Calu3 (cell line): ENCODE results near the gene CERK. TPM values are rescaled to one million over a fixed set of nuclear protein-coding genes. Genes with fewer than 3 reads are reported as not detected.

ENCODE experiments used
- BruUV-seq: library from RNA; stranded (reverse); fragments of 400-500 nt; replicated peaks from 2 replicates; lab custom pipeline; 2021; lab: Mats Ljungman, UMichigan
- CTCF ChIA-PET: fragments of 300-600 bp; sonication (Branson Sonifier 250); formaldehyde crosslinking; loops from one replicate; lab custom pipeline; 2022; ENCODE audit warnings: antibody characterized with exemption; lab: Charles Lee
- DNase-seq: peaks from one replicate; pipeline ENCODE4 v3.0.0; 2022
- H3K27ac Mint-ChIP-seq: one replicate; pipeline ENCODE4 v1.8.0; 2022; ENCODE audit warnings: mixed read lengths; ENCODE audit not compliant: unreplicated experiment
- H3K27me3 Mint-ChIP-seq: one replicate; pipeline ENCODE4 v1.8.0; 2022; ENCODE audit warnings: mixed read lengths; ENCODE audit not compliant: unreplicated experiment
- H3K36me3 Mint-ChIP-seq: one replicate; pipeline ENCODE4 v1.8.0; 2022; ENCODE audit warnings: mild to moderate bottlenecking, moderate library complexity, mixed read lengths; ENCODE audit not compliant: insufficient read depth, unreplicated experiment
- H3K4me1 Mint-ChIP-seq: one replicate; pipeline ENCODE4 v1.8.0; 2022; ENCODE audit warnings: mild to moderate bottlenecking, low read depth, mixed read lengths; ENCODE audit not compliant: unreplicated experiment
- H3K4me3 Mint-ChIP-seq: one replicate; pipeline ENCODE4 v1.8.0; 2022; ENCODE audit warnings: mild to moderate bottlenecking, low read depth, moderate library complexity, mixed read lengths; ENCODE audit not compliant: unreplicated experiment
- H3K9me3 Mint-ChIP-seq: one replicate; pipeline ENCODE4 v1.8.0; 2022; ENCODE audit warnings: low read depth, mixed read lengths; ENCODE audit not compliant: unreplicated experiment
- CTCF ChIP-seq: fragments of 200-600 bp; IDR thresholded peaks from one replicate; pipeline ENCODE4 v1.8.0; 2022; ENCODE audit warnings: antibody characterized with exemption; ENCODE audit not compliant: unreplicated experiment
- intact Hi-C: fragments of 100-400 bp; cut with micrococcal nuclease; formaldehyde crosslinking; loops from one replicate; pipeline ENCODE4 v1.10.0; 2022; ENCODE audit not compliant: unreplicated experiment
- total RNA-seq: library from RNA; stranded (reverse); gene quantifications from 2 replicates; pipeline ENCODE4 v1.2.3, GENCODE V29; 2022

The CERK gene
- total RNA-seq, 1 experiment from 2014 or later = 25.0 TPM

GRCh38 chr22:46696614-46697013, 41.4 kb downstream of the CERK start:
- no peaks in the 10 kb centered on the region for H3K27me3 Mint-ChIP-seq
- no peak overlapping the region for H3K27ac Mint-ChIP-seq
- intact Hi-C loops = no loop called here
- no TSS peak for BruUV-seq
- H3K36me3 Mint-ChIP-seq = peaks cover 29% of the 10 kb centered on the region
- no peak for TF ChIP-seq CTCF
- no peaks in the 10 kb centered on the region for H3K4me1 Mint-ChIP-seq
- H3K4me3 Mint-ChIP-seq = no peak overlapping the region
- CTCF ChIA-PET = no interaction called here
- H3K9me3 Mint-ChIP-seq = no peaks in the 10 kb centered on the region
- DNase-seq = no peak

- H3K4me1 Mint-ChIP-seq = no peaks in the 10 kb centered on the region
- H3K27me3 Mint-ChIP-seq = no peaks in the 10 kb centered on the region
- H3K27ac Mint-ChIP-seq = no peak overlapping the region
- CTCF ChIA-PET = no interaction called here
- BruUV-seq = no TSS peak
- DNase-seq = no peak
- no peaks in the 10 kb centered on the region for H3K9me3 Mint-ChIP-seq
- no peak for TF ChIP-seq CTCF
- H3K4me3 Mint-ChIP-seq = no peak overlapping the region
- intact Hi-C loops = no loop called here
- H3K36me3 Mint-ChIP-seq = peaks cover 26% of the 10 kb centered on the region
Observed at GRCh38 chr22:46696229-46696518, 41.9 kb downstream of the CERK start.

- Mint-ChIP-seq H3K27ac (no peak overlapping the region), H3K27me3 (no peaks in the 10 kb centered on the region), H3K36me3 (peaks cover 23% of the 10 kb centered on the region), H3K4me3 (no peak overlapping the region), H3K4me1 (no peaks in the 10 kb centered on the region), H3K9me3 (no peaks in the 10 kb centered on the region)
- TF ChIP-seq CTCF = no peak
- no TSS peak for BruUV-seq
- no peak for DNase-seq
- intact Hi-C loops = no loop called here
- CTCF ChIA-PET = no interaction called here
Observed at GRCh38 chr22:46695346-46696228, 42.5 kb downstream of the CERK start.

- H3K9me3 Mint-ChIP-seq = no peaks in the 10 kb centered on the region
- BruUV-seq = no TSS peak
- TF ChIP-seq CTCF = no peak
- no peak for DNase-seq
- intact Hi-C loops = no loop called here
- peaks cover 32% of the 10 kb centered on the region for H3K36me3 Mint-ChIP-seq
- CTCF ChIA-PET = no interaction called here
- H3K4me1 Mint-ChIP-seq = no peaks in the 10 kb centered on the region
- no peaks in the 10 kb centered on the region for H3K27me3 Mint-ChIP-seq
- H3K27ac Mint-ChIP-seq = no peak overlapping the region
- no peak overlapping the region for H3K4me3 Mint-ChIP-seq
Observed at GRCh38 chr22:46694416-46695170, 43.5 kb downstream of the CERK start.
